Middle frontal gyrus (tissue), 1 donor: Measurements from ENCODE around the gene PMF1.
A peak's percentile ranks its signal among the peaks of the same experiment; 100 is the strongest.

Experiments used
- DNase-seq: peaks from one replicate; pipeline ENCODE4 v3.0.0-alpha.2; 2015; ENCODE audit warnings: low spot score; ENCODE audit errors: extremely low spot score

PMF1 gene

GRCh38 chr1:156236164-156236563 is 23.4 kb downstream of the PMF1 start:
- no peak for DNase-seq

DNA sequence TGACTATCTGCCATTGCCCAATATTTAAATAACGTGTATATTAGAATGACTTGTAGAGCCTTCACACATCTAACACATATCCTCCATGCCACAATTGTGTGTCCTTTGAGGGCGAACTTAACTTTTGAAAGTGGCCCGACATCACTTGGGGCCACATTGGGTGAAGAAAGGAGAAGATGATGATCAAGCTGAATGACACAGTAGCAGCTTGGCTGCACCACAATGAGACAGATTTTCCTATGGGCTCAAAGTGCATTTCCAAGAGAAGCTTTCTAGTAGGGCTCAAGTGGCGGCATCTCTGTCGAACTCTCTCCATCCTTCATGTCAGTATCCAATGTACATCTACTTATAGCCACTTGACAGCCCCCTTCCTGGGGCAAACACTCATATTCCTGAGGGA is 25.4 kb downstream of the PMF1 start:
- no peak for DNase-seq

DNA sequence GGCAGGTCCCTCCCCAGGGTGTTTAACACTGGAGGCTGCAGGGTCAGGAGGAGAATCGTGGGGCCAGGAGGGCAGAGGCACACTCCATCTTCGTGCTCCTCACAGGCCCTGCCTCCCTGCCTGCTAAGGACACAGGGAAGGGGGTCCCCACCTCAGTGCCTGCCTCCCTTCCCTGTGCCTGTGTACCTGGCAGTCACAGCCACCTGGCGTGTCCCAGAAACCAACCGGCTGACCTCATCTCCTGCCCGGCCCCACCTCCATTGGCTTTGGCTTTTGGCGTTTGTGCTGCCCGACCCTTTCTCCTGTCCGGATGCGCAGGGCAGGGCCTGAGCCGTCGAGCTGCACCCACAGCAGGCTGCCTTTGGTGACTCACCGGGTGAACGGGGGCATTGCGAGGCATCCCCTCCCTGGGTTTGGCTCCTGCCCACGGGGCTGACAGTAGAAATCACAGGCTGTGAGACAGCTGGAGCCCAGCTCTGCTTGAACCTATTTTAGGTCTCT is 28.6 kb downstream of the PMF1 start:
- no peak for DNase-seq

DNA sequence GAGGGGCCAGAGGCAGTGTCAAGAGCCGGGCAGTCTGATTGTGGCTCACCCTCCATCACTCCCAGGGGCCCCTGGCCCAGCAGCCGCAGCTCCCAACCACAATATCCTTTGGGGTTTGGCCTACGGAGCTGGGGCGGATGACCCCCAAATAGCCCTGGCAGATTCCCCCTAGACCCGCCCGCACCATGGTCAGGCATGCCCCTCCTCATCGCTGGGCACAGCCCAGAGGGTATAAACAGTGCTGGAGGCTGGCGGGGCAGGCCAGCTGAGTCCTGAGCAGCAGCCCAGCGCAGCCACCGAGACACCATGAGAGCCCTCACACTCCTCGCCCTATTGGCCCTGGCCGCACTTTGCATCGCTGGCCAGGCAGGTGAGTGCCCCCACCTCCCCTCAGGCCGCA is 29.1 kb downstream of the PMF1 start, which contains the start of gene BGLAP:
Gene BGLAP (plus strand): TSS at position 259 of the 400 bp plus-strand sequence. CDS start 48 bp downstream, at position 307.
- no peak for DNase-seq

DNA sequence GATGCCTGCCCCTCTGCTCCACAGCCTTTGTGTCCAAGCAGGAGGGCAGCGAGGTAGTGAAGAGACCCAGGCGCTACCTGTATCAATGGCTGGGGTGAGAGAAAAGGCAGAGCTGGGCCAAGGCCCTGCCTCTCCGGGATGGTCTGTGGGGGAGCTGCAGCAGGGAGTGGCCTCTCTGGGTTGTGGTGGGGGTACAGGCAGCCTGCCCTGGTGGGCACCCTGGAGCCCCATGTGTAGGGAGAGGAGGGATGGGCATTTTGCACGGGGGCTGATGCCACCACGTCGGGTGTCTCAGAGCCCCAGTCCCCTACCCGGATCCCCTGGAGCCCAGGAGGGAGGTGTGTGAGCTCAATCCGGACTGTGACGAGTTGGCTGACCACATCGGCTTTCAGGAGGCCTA is 29.9 kb downstream of the PMF1 start:
- DNase-seq = no peak

GRCh38 chr1:156244126-156244525 is 31.3 kb downstream of the PMF1 start:
- DNase-seq = no peak

DNA sequence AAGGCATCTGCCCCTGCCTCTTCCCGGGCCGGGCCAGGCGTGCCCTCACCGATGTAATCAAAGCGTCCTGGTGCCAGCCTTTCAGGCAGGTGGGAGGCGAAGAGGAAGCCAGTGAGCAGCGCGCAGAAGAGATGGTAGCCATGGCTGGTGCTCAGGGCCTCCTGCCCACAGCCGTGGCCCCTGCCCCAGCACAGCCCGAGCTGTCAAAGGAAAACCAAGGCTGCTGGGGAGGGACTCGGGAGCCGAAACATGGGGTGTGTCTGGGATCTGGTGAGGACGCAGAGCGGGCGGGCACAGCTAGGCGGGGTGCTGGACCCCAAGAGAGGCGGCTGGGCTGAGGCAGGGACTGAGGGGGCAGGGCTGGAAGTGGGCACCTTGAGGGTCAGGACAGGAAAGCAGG is 31.9 kb downstream of the PMF1 start:
- DNase-seq = no peak

- DNase-seq = no peak
Measured at GRCh38 chr1:156245451-156246232, 32.8 kb downstream of the PMF1 start.

GRCh38 chr1:156246241-156246780 is 33.5 kb downstream of the PMF1 start:
- no peak for DNase-seq

GRCh38 chr1:156246781-156247459 is 34.1 kb downstream of the PMF1 start:
- DNase-seq = no peak

DNA sequence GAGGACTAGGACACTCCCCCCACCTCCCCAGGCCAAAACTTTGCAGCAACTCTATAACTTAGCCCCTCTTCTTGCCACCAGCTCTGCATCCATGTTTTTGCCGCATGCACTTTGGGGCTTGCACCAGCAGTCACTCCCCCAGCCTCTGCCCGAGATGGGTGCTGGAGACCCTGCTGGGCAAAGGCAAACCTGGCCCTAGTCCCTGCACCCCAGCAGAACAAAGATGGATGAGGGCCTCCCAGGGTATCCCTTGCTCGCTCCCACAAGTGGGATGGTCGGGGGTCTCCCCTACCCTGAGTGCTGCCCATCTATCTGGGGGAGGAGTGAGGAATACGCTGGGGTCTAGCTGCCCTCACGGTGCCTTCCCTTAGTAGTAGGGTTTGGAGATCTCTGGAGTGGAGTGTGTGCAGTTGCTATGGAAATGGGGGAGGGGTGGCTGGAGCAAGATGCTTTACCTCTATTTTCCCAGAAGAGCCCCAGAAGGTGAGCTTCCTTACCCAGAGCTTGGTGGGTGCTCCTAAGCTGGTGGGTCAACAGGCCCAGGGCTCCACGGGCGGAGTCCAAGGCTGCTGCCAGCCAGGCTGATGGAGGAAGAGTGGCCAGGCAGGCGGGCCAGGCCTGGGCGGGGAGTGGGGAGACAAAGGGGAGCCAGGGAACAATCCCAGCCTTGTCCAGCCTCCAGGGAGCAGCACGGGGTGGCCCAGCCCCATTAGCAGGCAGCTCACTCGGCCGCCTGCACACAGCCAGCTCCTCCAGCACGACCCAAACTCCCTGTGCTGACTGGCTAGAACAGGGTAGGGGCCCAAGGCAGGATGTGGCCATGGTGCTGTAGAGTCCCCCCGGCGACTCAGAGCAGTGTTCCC is 34.9 kb downstream of the PMF1 start, which contains the start of gene PAQR6:
Gene PAQR6 (minus strand): TSS at position 597 of the 863 bp plus-strand sequence. CDS start 1,325 bp downstream, outside the sequence.
- DNase-seq = peak; percentile 86

GRCh38 chr1:156248323-156248683 is 35.5 kb downstream of the PMF1 start:
- no peak for DNase-seq

DNA sequence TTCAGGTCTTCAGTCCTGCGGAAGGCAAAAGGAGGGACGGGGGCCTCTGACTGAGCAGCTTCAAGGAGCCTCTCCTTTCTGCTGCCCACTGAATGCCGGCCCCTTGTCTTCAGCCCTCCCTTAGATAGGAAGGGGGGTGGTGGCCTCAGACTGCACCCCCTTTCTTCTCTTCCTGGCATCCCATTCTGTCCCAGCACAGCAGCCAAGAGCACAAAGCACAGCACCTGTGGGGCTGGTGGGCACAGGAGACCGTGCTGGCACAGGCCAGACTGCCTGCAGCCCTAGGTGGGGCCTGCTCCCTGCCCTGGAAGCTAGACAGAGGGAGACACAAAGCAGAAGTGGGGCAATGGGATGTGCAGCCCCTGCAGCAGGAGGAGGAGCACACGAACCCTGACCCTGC is 36.8 kb downstream of the PMF1 start:
- DNase-seq = no peak

DNA sequence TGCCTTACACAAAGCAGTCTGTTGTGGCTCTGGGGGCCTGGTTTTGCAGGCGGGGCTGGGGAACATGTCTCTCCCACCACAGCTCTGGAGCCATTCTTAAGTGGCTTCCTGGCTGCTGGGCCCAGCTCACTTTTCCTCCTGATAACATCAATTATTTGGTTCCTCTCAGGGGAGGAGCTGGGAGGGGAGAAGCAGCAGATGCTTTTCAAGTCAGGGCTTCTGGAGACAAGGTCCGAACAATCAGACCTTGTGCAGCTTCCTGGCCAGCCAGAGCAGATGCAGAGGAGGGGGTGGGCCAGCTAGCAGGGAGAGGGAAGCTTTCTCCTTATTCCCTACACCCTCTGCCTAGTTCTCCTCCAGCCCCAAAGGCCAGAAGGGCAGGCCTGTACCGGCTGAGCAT is 38.7 kb downstream of the PMF1 start:
- DNase-seq = no peak

DNA sequence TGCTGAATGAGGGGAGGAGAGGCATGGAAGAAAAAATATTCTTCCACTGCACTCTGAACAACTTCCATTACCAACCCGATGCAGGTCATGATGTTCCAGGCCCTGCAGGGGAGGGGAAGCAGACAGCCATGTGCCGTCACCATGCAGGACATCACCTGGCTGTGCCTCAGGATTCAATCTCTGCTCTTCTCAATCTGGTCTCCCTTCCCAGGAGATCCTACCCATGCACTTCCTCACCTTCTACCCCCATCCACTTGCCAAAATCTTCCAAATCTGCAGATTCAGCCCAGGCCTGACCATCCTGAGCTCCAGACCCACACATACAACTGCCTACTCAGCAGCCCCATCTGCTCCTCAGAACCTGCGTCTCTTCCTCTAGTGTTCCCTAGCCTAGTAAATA is 40.8 kb downstream of the PMF1 start:
- no peak for DNase-seq

GRCh38 chr1:156257711-156258110 is 44.9 kb downstream of the PMF1 start:
- DNase-seq = no peak

GRCh38 chr1:156258859-156259258 is 46.1 kb downstream of the PMF1 start:
- no peak for DNase-seq

DNA sequence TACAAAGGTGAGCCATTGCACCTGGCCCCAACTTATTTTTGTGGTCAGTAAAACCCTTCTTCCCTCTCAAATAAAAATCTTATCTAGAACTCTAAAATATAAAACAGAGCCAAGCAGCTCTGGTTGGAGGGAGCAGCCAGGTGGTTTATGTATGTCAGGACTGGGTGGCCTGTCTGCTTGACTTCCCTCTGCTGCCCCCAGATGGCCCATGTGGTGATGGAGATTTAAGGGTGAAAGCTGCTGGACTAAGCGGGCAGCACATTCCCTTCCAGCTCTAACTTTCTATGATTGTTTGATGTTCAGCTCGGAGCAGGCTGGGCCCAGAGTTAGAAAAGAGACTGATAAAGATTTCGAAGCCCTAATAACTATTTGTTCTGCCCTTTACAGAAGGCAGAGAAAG is 47.0 kb downstream of the PMF1 start:
- no peak for DNase-seq

- DNase-seq = no peak
Measured at GRCh38 chr1:156260896-156261295, 48.1 kb downstream of the PMF1 start.

DNA sequence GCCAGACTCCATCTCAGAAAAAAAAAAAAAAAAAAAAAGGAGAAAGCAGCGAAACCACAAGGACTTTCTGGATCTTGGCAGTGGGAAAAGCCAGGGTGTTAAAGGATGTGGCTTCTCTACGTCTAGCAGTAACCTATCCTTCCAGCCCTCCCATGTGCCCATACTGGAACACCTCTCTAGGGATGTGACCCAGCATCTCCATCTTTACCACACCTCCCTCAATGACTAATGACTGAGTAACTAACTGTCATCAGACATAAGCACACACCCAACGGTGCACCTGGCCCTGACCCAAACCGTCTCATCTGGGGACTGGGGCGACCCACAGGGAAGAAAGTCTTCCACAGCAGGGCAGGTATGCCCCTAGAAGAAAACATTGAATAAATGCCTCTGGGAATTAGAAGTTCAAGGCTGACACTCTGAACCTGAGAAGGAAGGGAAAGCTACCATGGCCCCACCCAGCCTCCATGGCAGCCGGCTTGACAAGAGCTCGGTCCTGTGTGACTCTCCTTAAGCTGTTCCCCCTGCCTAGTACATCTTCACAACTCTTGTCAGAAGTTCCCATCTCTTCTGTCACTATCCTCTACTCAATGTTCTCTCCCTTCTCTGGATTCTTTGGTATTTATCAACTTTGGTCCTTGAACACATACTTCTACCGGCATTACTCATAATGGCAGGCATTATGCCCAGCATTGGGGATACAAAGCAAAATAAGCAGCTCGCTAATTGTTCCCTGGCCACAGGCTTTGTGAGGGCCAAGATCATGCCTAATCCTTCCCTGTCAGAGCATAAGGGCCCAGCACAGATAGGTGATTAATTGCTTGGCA is 49.9 kb downstream of the PMF1 start:
- no peak for DNase-seq

DNA sequence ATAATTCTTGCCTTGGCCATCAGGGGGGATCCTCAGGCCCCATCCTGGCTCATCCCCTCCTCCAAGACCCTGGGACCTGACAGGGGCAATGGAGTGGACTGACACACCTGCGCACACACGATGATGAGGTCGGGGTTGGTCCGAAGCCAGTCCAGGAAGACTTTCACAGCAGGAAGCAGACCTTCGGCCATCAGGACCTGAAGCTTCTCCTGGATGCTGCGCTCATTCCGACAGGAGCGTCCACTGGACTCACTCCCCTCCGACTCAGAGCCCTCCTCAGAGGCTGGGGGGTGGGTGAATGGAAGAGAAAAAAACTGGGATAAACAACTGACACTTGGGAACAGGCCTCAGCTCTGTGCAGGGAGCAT is 50.5 kb downstream of the PMF1 start:
- DNase-seq = no peak
